NCI-H146 treated with DMSO at 0.1 percent for 48 hours (cell line): ENCODE results near the gene ACAD8.

ENCODE experiments used
- DNase-seq: peaks from one replicate; lab custom pipeline; 2025; ENCODE audit not compliant: unreplicated experiment; lab: John Stamatoyannopoulos, UW

ACAD8 gene

GRCh38 chr11:134288486-134288885 is 35.1 kb downstream of the ACAD8 start:
- no peak for DNase-seq

DNA sequence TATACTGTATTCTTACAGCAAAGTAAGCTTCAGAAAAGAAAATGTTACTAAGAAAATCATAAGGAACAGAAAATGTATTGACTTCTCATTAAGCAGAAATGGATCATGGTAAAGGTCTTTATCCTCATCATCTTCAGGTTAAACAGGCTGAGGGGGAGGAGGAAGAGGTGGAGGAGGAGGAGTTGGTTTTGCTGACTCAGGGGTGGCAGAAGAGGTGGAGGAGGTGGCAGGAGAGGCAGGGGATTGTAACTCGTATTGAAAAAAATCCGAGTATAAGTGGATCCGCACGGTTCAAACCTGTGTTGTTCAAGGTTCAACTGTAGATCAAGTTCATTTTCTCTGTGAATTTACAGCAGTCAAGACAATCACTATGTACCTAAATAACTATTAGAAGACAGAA is 35.8 kb downstream of the ACAD8 start:
- DNase-seq = no peak

DNA sequence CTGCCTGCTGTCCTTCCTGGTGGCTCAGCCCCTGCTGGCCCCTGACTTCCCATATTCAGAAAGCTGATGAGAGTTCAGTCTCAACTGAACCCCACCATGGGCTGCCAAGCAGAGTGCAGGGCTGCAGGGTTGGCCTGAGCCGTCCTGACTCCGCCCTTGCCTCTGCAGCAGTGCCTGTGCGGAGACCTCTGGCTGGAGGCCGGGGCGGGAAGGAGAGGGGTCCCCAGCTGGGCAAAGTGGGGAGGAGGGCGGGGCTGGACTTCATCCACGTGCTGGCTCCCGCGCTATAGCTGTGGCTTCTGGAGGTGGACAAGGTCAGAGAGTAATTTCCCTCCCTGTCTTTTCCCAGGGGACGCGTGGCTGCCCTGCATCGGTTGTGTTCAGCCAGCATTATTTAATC is 36.4 kb downstream of the ACAD8 start:
- DNase-seq = no peak

DNA sequence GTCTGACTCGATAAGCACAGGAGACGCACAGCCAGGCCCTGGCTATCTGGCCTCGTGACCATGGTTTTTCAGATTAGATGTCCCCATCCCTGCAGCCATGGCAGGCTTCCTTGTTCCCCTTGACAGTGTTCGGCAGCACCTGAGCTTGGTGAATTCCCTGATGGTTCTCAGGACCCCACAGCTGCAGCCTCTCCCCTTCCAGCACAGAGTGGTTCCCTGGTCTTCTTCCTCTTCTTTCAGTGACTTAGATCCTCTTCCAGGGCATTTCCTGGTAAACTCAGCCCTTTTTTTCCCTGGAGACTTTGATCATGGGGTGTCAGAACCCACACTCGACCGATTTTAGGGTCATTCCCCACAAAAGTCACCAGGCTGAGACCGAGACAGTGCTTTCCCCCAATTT is 37.3 kb downstream of the ACAD8 start:
- DNase-seq = no peak

- no peak for DNase-seq
Observed at GRCh38 chr11:134291196-134291595, 37.8 kb downstream of the ACAD8 start.

GRCh38 chr11:134292661-134293060 is 39.3 kb downstream of the ACAD8 start:
- no peak for DNase-seq

DNA sequence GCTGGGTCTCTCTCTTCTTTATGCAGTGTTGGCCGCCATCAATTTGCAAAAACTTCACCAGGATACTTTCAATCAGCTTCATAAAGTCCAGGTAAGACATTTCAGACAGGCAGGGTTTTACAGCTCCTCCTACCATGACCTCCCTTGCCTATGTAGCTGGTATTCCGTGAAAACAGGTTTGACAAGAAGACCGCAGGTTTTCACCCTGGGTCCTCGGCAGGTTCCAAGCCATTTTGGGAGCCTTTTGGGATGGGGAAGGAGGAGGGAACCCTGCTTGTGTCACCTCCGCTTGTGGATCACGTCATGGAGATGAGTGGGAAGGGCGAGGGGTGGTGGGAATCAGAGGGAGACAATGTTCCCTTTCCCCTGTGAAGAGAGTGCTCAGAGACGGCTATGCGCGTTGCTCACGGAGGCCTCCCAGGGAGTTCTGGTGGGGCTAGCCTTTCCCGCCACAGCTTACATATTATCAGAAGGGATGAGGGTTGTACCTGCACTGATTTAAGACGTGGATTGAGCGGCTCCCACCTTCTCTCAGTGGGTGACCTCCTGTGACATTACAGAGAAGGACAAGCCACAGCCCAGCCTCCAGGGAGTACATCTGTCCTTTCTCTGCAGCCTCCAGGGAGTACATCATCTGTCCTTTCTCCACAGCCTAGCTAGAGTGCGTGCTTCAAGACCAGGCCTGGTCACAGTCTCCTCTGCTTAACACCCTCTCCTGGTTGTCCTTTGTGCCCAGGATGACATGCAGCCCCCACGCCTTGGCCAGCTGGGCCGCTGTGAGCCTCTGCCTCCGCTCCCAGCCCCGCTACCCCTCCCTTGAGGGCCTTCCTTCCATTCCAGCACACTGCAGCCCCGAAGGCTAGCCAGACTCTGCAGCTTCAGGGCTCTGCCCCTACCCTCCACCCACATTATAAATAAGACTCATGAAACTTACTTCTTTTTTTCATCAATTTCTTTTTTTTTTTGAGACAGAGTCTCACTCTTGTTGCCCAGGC is 40.0 kb downstream of the ACAD8 start:
- DNase-seq = no peak

DNA sequence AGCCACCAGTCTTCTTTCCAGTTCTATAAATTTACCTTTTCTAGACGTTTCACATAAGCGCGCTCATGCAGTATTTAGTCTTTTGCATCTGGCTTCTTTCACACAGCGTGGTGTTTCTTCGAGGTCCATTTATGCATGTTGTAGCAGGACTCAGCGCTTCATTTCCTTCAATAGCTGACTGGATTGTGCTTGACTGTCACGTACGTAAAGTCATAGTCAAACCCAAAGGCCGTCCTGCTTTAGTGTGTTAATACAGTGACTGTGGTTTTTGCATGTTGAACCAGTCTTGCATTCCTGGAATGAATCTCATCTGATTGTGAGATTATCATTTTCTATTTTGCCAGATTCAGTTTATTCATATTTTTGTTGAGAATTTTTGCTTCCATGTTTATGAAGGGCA is 41.3 kb downstream of the ACAD8 start:
- no peak for DNase-seq

GRCh38 chr11:134312223-134312622 is 58.9 kb downstream of the ACAD8 start:
- DNase-seq = no peak

GRCh38 chr11:134312807-134313206 is 59.4 kb downstream of the ACAD8 start:
- DNase-seq = no peak

GRCh38 chr11:134313379-134313778 is 60.0 kb downstream of the ACAD8 start:
- no peak for DNase-seq

DNA sequence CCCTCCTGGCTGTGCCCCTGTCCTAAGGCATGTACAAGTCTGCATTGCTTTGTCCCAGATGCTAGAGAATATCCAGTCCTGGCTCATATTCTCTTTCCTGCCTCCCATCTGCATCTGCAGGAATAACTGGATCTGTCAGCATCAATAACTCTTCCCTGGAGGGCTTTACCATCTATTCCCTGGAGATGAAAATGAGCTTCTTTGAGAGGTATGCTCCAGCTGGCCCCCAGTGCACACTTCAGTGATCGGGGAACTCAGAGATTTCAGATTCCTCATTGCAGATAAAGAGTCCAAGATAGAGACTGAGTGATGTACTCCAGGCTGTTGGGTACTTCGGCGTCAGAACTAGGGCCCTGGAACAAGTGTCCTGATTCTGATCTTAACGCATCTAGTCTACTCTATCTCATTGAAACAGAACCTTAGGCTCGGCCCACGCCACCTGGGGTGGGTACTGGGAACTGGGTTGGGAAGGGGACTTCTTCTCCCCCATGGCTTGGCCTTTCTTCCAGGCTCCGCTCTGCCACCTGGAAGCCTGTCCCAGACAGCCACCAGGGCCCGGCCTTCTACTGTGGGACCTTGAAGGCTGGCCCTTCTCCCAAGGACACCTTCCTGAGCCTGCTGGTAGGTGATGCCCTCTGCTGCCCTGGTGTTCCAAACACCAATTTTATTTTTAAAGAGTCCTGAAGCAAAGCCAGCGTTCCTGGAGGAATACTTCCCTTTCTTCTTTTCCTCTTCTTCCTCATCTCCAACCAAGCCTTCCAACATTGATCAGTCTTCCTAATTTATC is 60.6 kb downstream of the ACAD8 start:
- DNase-seq = no peak
